Small intestine (tissue), 7 donors: ENCODE results near the gene TGFBR1. TPM values are rescaled to one million over a fixed set of nuclear protein-coding genes. Genes with fewer than 3 reads are reported as not detected.
"Not testable (repeated sequence)": the region's sequence is repeated elsewhere in the genome, so short reads cannot be mapped to it uniquely, and the experiment has no call there.

Experiments used
- DNase-seq, 2 donors: peaks; one replicate each; pipeline versions ENCODE4 v3.0.0 to v3.0.0-alpha.2; 2013
- FAIRE-seq: peaks from 2 replicates; lab custom pipeline; 2012; peaks lifted over from hg19 to GRCh38; lab: Jason Lieb, UNC
- H3K27ac ChIP-seq, 3 donors: one replicate each; pipeline ENCODE4 v1.5.1; 2013; ENCODE audit warnings: low read length in 2 of 3, mild to moderate bottlenecking in 2 of 3, control low read depth in 1 of 3, inconsistent platforms in 1 of 3, low read depth in 1 of 3, moderate library complexity in 1 of 3
- H3K27me3 ChIP-seq, 3 donors: one replicate each; pipeline ENCODE4 v1.6.1; 2013; ENCODE audit warnings: low read length in 3 of 3, inconsistent platforms in 1 of 3; ENCODE audit not compliant: control insufficient read depth in 3 of 3, insufficient read depth in 3 of 3
- H3K36me3 ChIP-seq, 3 donors: one replicate each; pipeline ENCODE4 v1.6.1; 2013; ENCODE audit warnings: low read length in 3 of 3, inconsistent platforms in 1 of 3, low read depth in 1 of 3, mild to moderate bottlenecking in 1 of 3, moderate library complexity in 1 of 3; ENCODE audit not compliant: control insufficient read depth in 3 of 3, insufficient read depth in 2 of 3
- H3K4me1 ChIP-seq, 3 donors: one replicate each; pipeline ENCODE4 v1.6.1; 2013; ENCODE audit warnings: low read length in 2 of 3, inconsistent platforms in 1 of 3, low read depth in 1 of 3, mild to moderate bottlenecking in 1 of 3, moderate library complexity in 1 of 3; ENCODE audit not compliant: control insufficient read depth in 3 of 3, insufficient read depth in 2 of 3
- H3K4me3 ChIP-seq, 3 donors: one replicate each; pipeline ENCODE4 v1.5.1; 2013; ENCODE audit warnings: low read length in 3 of 3, control low read depth in 1 of 3, inconsistent platforms in 1 of 3, low read depth in 1 of 3, mild to moderate bottlenecking in 1 of 3, moderate library complexity in 1 of 3
- H3K9me3 ChIP-seq, 2 donors: one replicate each; pipeline ENCODE4 v1.6.1; 2013; ENCODE audit warnings: low read depth in 1 of 2, low read length in 1 of 2; ENCODE audit not compliant: control insufficient read depth in 2 of 2, insufficient read depth in 1 of 2
- WGBS, 3 donors: extraction: QIAGEN DNeasy Blood & Tissue Kit; methylation state at CpG; one replicate each; pipeline ENCODE4 v1.1.7; 2013; 5-methylcytosine and 5-hydroxymethylcytosine counted together
- polyA plus RNA-seq, 4 donors: library from polyadenylated mRNA; stranded (reverse) in 3 of 4; unstranded in 1 of 4; fragments of 200-250 nt in 3 of 4; fragments of 120-200 nt in 1 of 4; gene quantifications; one replicate each; pipeline versions ENCODE4 v1.2.1 to v1.2.3, GENCODE V29; 2013
- donor health status: healthy with polysubstance abuse.
- donor health status: control.
- donor health status: control.
- donor health status: Bipolar disorder and iron deficiency.
- donor health status: healthy.

TGFBR1 gene
- polyA plus RNA-seq, 4 donors, result 3.8 to 16.2 (median 6.8) TPM

GRCh38 chr9:99189186-99189585 lies 84.3 kb downstream of the TGFBR1 start:
- WGBS, 3 donors, result 89 to 95% (median 93%) methylated on average over 2 of the region's 2 CpGs
- no peak overlapping the region for H3K27ac ChIP-seq
- no peak for FAIRE-seq

DNA sequence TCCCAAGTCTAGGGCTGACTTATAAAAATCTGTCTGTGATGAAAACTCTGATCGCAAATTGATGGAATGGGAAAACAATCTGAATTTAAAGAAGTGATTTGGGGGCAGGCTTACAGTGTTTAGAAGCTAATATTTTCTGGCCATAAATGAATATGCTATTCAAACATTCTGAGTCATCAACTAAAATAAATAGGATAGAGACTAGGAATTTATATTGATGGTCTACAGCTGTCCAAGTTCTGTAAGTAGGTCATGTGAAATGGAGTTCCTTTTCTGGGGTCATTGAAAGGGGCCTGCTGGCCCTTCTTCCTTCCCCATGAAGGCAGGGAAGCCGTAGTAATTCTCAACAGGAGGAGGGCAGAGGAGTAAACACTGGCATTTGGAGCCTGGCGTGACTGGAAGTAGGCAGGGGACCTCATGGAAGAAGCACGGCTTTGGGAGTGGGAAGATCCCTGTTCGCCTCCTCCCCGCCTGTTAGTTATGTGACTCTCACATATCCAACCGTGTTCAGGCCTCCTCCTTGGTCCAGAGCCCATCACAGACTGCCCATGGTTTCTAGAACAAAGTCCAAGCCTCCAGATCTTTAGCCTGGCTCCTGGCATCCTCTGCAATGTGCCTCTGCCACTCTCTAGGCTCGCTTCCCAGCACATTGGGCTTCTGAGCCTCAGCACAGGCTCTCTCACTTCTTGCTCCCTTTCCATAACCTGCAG lies 85.1 kb downstream of the TGFBR1 start:
- FAIRE-seq, result no peak
- H3K4me3 ChIP-seq, result no peak overlapping the region
- no peak overlapping the region for H3K27ac ChIP-seq
- 66 to 73% (median 71%) methylated on average over 8 of the region's 8 CpGs for WGBS, 3 donors
- no peak for DNase-seq
- no peaks in the 10 kb centered on the region for H3K27me3 ChIP-seq
- H3K36me3 ChIP-seq, result no peaks in the 10 kb centered on the region
- H3K4me1 ChIP-seq, result no peaks in the 10 kb centered on the region
- H3K9me3 ChIP-seq, result no peaks in the 10 kb centered on the region

More at GRCh38 chr9:99189186-99189585, 84.3 kb downstream of the TGFBR1 start:
- no peak for DNase-seq
- Histone ChIP-seq H3K36me3 (no peaks in the 10 kb centered on the region), H3K4me1 (peaks cover 0 to 2% (median 0%) of the 10 kb centered on the region in 3 donors), H3K9me3 (no peaks in the 10 kb centered on the region), H3K27me3 (no peaks in the 10 kb centered on the region), H3K4me3 (no peak overlapping the region)

GRCh38 chr9:99190597-99191283 lies 85.8 kb downstream of the TGFBR1 start:
- no peaks in the 10 kb centered on the region for H3K36me3 ChIP-seq
- no peak overlapping the region for H3K27ac ChIP-seq
- H3K4me1 ChIP-seq, result no peaks in the 10 kb centered on the region
- no peak for FAIRE-seq
- DNase-seq, result no peak
- 95 to 96% (median 96%) methylated on average over 3 of the region's 3 CpGs for WGBS, 3 donors
- no peaks in the 10 kb centered on the region for H3K9me3 ChIP-seq
- H3K27me3 ChIP-seq, result no peaks in the 10 kb centered on the region
- no peak overlapping the region for H3K4me3 ChIP-seq

- H3K9me3 ChIP-seq, result no peaks in the 10 kb centered on the region
- no peak for FAIRE-seq
- no peaks in the 10 kb centered on the region for H3K4me1 ChIP-seq
- no peak overlapping the region for H3K27ac ChIP-seq
- H3K36me3 ChIP-seq, result no peaks in the 10 kb centered on the region
- no peak for DNase-seq
- H3K27me3 ChIP-seq, result peaks cover 0 to 2% (median 0%) of the 10 kb centered on the region in 3 donors
- H3K4me3 ChIP-seq, result no peak overlapping the region
- 83 to 89% (median 84%) methylated on average over 5 of the region's 5 CpGs for WGBS, 3 donors
Observed at GRCh38 chr9:99192786-99193465, 88.0 kb downstream of the TGFBR1 start.

DNA sequence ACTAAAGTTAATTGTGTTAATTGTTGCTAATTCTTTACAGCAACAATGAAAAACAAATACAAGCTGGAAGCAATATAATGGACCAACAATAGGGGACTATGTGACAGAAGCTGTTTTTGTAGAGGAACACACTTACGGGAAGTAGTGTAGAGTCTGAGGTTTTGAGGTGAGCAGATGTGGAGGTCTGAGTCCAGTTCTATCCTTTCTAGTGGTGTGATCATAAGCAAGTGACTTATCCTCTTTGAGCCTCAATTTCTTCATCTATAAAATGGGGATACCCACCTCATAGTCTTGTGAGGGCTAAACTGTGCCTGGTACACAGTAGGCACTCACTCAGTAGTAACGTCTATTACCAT lies 88.5 kb downstream of the TGFBR1 start:
- no peak overlapping the region for H3K27ac ChIP-seq
- no peaks in the 10 kb centered on the region for H3K36me3 ChIP-seq
- H3K4me1 ChIP-seq, result no peaks in the 10 kb centered on the region
- H3K27me3 ChIP-seq, result peaks cover 0 to 3% (median 0%) of the 10 kb centered on the region in 3 donors
- 32 to 68% (median 39%) methylated on average over 2 of the region's 2 CpGs for WGBS, 3 donors
- no peak overlapping the region for H3K4me3 ChIP-seq
- H3K9me3 ChIP-seq, result no peaks in the 10 kb centered on the region
- DNase-seq (no peak), FAIRE-seq (no peak)

DNA sequence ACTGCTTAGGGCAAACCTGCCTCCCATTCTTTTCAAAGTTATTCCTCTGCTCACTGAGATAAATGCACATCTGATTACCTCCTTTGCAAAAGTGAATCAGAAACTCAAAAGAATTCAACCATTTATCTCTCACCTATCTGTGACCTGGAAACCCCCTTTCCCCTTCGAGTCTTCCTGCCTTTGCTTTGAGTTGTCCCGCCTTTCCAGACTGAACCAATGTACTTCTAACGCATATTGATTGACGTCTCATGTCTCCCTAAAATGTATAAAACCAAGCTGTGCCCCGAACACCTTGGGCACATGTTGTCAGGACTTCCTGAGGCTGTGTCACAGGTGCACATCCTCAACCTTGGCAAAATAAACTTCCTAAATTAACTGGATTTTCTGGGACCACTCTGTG lies 91.6 kb downstream of the TGFBR1 start:
- not testable (repeated sequence) for H3K27me3 ChIP-seq, H3K4me1 ChIP-seq, H3K4me3 ChIP-seq, DNase-seq, H3K9me3 ChIP-seq, H3K27ac ChIP-seq, H3K36me3 ChIP-seq, FAIRE-seq
- WGBS, 3 donors, result 79 to 88% (median 86%) methylated on average over 5 of the region's 5 CpGs

GRCh38 chr9:99197124-99197630 lies 92.3 kb downstream of the TGFBR1 start:
- no peak for DNase-seq
- WGBS, 3 donors, result 90 to 97% (median 94%) methylated on average over 3 of the region's 3 CpGs
- Histone ChIP-seq H3K27ac (no peak overlapping the region), H3K27me3 (peaks cover 0 to 3% (median 0%) of the 10 kb centered on the region in 3 donors), H3K9me3 (no peaks in the 10 kb centered on the region), H3K4me3 (no peak overlapping the region), H3K4me1 (no peaks in the 10 kb centered on the region), H3K36me3 (no peaks in the 10 kb centered on the region)
- no peak for FAIRE-seq

GRCh38 chr9:99197987-99198386 lies 93.1 kb downstream of the TGFBR1 start:
- Histone ChIP-seq H3K4me1 (no peaks in the 10 kb centered on the region), H3K9me3 (no peaks in the 10 kb centered on the region), H3K27ac (no peak overlapping the region), H3K36me3 (no peaks in the 10 kb centered on the region), H3K4me3 (no peak overlapping the region), H3K27me3 (peaks cover 0 to 3% (median 0%) of the 10 kb centered on the region in 3 donors)
- DNase-seq (no peak), FAIRE-seq (no peak)
- WGBS, 3 donors, result 74 to 88% (median 79%) methylated on average over 9 of the region's 9 CpGs
